Islet precursor cell (in vitro differentiated cells): Measurements from ENCODE around the gene PALB2.
A peak's percentile ranks its signal among the peaks of the same experiment; 100 is the strongest.
"Not testable (repeated sequence)": the region's sequence is repeated elsewhere in the genome, so short reads cannot be mapped to it uniquely, and the experiment has no call there.

Experiments used
- DNase-seq: peaks from one replicate; pipeline ENCODE4 v3.0.0-alpha.2; 2018

Gene PALB2

DNA sequence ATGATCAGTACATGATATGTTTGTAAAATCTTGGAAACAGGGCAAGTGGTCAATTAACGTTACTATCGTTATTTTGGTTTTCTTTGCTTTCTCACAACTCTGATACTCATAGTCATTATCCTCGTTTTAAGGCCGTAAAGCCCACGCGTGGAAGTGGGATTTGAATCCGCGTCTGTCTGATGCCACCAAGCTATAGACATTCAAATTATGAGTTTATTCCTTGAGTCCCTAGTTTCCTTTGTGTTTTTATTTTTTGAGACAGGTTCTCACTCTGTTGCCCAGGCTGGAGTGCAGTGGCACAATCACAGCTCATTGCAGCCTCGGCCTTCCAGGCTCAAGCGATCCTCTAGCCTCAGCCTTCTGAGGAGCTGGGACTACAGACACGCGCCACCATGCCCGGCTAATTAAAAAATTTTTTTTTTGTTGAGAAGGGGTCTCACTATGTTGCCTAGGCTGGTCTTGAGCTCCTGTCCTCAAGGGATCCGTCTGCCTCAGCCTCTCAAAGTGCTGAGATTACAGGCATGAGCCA lies 1.2 kb upstream of the PALB2 start:
- DNase-seq = no peak

- DNase-seq = no peak
Measured at GRCh38 chr16:23640615-23640930, 537 bp downstream of the PALB2 start.

GRCh38 chr16:23635958-23636357 lies 5.2 kb downstream of the PALB2 start:
- no peak for DNase-seq

DNA sequence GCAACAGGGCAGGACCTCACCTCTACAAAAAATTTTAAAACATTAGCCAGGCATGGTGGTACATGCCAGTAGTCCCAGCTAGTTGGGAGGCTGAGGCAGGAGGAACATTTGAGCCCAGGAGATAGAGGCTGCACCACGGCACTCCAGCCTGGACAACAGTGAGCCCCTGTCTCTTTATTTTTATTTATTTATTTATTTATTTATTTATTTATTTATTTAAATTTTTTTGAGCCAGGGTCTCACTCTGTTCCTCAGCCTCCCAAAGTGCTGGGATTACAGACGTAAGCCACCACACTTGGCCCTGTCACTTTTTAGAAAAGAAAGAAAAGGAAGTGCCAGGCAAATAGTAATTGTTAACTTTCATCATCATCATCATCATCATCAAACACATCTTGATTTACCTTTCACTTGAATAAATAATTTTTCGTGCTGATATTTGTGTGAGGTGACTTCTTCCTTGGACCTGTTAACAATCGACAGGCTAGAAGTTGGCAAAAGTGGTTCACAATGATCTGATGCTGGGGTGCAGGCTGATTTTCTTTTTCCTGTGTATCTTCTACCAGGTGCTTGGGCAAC lies 6.6 kb downstream of the PALB2 start:
- DNase-seq = no peak

DNA sequence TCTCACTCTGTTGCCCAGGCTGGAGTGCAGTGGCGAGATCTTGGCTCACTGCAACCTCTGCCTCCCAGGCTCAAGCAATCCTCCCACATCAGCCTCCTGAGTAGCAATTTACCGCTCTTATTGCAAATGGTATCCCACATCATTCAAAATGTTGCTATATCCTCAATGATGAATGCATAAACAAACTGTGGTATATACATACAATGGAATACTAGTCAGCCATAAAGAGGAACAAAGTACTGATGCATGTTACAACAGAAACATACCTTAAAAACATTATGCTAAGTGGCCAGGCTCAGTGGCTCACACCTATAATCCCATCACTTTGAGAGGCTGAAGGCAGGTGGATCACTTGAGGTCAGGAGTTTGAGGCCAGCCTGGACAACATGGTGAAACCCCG lies 9.2 kb downstream of the PALB2 start:
- not testable (repeated sequence) for DNase-seq

- peak; percentile 63 for DNase-seq
Measured at GRCh38 chr16:23629516-23629915, 11.6 kb downstream of the PALB2 start.

- DNase-seq = no peak
Measured at GRCh38 chr16:23624092-23624491, 17.0 kb downstream of the PALB2 start.

- no peak for DNase-seq
Measured at GRCh38 chr16:23615805-23616204, 25.3 kb downstream of the PALB2 start.

DNA sequence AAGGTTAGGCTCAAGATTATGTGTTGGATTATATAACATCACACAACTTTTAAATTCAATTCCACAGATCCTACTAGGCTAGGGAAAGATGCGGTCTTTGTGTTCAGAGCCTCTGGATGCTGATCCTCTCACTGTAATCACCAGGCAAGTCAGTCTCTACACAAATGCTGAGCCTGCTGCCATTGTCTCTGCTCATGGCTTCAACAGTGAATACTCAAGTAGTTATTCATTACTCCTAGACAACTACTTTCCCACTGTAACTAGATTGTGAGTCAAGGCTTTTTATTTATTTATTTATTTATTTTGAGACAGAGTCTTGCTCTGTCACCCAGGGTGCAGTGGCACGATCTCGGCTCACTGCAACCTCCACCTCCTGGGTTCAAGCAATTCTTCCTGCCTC lies 29.2 kb downstream of the PALB2 start:
- no peak for DNase-seq

DNA sequence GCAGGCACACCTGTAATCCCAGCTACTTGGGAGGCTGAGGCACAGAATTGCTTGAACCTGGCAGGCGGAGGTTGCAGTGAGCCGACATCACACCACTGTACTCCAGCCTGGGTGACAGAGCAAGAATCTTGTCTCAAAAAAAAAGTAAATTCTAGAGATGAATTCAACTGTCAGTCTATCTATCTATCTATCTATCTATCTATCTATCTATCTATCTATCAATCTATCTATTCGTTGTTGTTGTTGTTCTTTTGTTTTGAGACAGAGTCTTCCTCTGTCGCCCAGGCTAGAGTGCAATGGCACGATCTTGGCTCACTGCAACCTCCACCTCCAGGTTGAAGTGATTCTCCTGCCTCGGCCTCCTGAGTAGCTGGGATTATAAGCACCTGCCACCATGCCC lies 30.2 kb downstream of the PALB2 start:
- not testable (repeated sequence) for DNase-seq

- DNase-seq = no peak
Measured at GRCh38 chr16:23609929-23610328, 31.2 kb downstream of the PALB2 start.

GRCh38 chr16:23608194-23608593 lies 32.9 kb downstream of the PALB2 start:
- DNase-seq = no peak

GRCh38 chr16:23607726-23608125 lies 33.4 kb downstream of the PALB2 start:
- peak; percentile 57 for DNase-seq

DNA sequence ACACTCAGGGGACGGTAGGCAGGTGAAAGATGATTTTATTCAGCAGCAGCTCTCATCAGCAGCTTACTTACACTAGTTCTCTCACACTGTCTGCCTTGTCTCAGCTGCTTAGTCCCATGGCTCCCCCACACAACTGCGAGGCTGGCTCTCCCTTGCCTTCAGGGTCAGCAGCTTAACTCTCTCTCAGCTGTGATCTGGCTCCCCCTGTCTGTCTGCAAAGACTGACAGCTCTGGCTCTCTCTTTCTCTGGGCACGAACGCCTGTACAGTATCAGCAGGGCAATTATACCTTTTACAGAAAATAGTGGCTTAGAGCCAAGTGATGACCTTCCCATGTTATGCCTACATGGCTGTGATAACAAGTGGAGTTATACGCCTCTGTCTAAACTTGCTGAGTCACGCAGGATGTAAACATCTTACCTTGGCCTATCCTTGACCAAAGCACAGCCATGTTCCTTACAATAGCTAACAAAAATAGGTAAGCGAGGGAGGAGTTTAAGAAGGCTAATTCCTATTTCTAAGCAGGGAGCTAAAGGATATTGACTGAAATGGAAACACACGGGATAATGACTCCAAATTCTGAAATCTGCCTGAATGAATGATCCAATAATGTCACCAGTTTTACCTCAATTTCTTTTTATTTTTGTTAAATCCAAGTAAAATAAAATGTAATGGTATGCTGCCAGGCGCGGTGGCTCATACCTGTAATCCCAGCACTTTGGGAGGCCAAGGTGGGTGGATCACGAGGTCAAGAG lies 43.9 kb downstream of the PALB2 start:
- DNase-seq = peak; percentile 88

DNA sequence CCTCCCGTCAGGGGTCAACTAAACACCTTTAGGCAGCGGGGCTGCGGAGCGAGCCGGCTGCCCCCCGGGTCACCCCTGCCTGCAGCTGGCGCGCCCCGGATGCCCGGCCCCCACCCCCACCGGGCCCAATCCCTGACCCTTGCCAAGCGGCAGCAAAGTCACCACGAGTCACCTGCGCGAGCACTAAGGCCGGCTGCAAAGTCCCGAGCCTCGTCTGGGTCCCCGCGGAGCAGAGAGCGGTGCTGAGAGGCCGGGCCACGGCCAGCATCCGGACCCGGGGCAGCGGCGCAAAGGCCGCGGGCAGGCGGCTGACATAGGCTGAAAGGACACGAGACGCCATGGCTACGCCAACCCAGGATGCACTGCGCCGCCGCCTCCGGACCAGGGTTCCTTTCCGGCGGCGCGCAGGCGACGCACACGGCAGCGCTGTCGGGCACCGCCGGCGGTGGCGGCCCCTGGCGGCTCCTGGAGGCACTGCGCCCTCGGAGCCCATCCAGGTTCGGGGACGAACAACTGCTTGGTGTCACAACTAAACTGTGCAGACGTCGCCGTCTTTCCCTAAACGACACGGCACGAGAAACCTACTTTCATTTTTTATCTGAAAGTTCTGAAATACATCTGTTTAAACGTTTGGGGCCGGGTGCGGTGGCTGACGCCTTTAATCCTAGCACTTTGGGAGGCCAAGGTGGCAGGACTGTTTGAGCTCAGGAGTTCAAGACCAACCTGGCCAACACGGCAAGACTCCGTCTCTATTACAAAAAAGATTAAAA lies 45.0 kb downstream of the PALB2 start, which contains the start of gene NDUFAB1:
Gene NDUFAB1 (minus strand): TSS at position 366 of the 770 bp plus-strand sequence. CDS start 26 bp downstream, at position 340.
- peak; percentile 95 for DNase-seq

GRCh38 chr16:23595246-23595950 lies 45.7 kb downstream of the PALB2 start:
- no peak for DNase-seq

DNA sequence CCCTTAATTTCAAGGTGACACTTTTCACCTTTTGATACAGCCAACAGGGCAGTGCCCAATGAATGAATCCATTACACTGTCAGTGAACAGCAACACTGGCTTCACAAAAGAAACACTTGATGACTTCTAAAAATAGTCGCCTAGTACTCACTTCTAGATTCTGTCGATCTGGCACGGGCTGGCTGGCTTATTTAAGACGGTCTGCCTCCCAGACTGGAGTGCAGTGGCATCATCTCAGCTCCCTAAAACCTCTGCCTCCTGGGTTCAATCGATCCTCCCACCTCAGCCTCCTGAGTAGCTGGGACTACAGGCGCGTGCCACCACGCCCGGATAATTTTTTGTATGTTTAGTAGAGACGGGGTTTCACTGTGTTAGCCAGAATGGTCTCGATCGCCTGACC lies 46.9 kb downstream of the PALB2 start:
- no peak for DNase-seq

GRCh38 chr16:23590181-23590580 lies 50.9 kb downstream of the PALB2 start:
- no peak for DNase-seq

GRCh38 chr16:23587726-23588125 lies 53.4 kb downstream of the PALB2 start:
- DNase-seq = no peak

DNA sequence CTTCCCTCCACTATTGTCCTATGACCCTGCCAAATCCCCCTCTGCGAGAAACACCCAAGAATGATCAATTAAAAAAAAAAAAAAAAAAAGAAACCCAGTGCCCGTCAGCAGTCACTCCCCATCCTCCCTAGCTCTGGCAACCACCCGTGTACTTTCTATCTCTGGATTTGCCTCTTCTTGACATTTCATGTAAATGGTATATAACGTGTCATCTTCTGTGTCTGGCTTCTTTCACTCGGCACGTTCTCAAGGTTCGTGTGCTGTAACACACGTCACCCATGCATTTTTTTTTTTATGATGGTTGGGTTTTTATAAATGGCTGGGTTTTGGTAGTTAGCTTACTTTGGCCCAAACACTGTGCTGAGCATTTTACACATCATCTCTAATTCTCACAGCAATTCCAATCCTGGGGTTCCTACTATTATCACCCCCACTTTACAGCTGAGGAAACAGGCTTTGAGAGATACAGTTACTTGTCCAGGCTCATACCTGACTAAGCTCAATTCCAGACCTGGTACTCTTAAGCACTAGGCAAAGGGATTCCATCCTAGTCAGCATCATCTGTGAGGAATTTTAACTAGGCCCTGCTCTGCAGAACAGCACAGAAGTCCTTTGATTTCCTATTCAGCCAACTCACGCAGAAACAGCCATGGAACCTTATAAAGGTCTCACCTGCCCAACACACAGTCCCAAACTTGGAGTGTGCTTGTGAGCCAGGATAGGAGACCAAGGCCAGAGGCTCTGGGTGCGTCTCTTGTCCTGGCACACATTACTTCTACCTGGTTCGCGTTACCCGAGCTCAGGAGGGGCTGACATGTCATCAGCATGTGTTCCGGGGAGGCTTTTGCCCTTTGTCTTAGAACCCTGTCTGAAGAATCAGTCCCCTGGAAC lies 56.7 kb downstream of the PALB2 start:
- peak; percentile 71 for DNase-seq

- not testable (repeated sequence) for DNase-seq
Measured at GRCh38 chr16:23583271-23583670, 57.8 kb downstream of the PALB2 start.

- no peak for DNase-seq
Measured at GRCh38 chr16:23581764-23582163, 59.3 kb downstream of the PALB2 start.
